Transverse colon (tissue), 4 donors: ENCODE data around the gene SLC25A13.

Source experiments
- EP300 ChIP-seq: sonication (generic); formaldehyde crosslinking; IDR thresholded peaks from one replicate; pipeline ENCODE4 v1.6.1; 2017; ENCODE audit warnings: antibody characterized with exemption, low read depth
- POLR2A ChIP-seq: fragments of 450-650 bp; IDR thresholded peaks from one replicate; pipeline ENCODE4 v1.6.1; 2016; ENCODE audit warnings: antibody characterized with exemption, mild to moderate bottlenecking, moderate library complexity
- POLR2AphosphoS5 ChIP-seq, 3 donors: sonication (generic); formaldehyde crosslinking; IDR thresholded peaks; one replicate each; pipeline ENCODE4 v1.6.1; 2016; ENCODE audit warnings: antibody characterized with exemption in 3 of 3
- TF ChIP-seq, protein P1 (sequence below), 5 experiments: fragments of 200-600 bp in 3 of 5; fragments of 450-650 bp in 2 of 5; sonication (generic) in 3 of 5; IDR thresholded peaks; 1 replicate in 2 of 5; 2 replicates in 3 of 5; pipeline ENCODE4 v1.5.1; 2016 to 2017; ENCODE audit warnings: antibody characterized with exemption in 5 of 5, inconsistent platforms in 3 of 5, mild to moderate bottlenecking in 2 of 5, moderate library complexity in 1 of 5

- TF ChIP-seq, protein P1, sequence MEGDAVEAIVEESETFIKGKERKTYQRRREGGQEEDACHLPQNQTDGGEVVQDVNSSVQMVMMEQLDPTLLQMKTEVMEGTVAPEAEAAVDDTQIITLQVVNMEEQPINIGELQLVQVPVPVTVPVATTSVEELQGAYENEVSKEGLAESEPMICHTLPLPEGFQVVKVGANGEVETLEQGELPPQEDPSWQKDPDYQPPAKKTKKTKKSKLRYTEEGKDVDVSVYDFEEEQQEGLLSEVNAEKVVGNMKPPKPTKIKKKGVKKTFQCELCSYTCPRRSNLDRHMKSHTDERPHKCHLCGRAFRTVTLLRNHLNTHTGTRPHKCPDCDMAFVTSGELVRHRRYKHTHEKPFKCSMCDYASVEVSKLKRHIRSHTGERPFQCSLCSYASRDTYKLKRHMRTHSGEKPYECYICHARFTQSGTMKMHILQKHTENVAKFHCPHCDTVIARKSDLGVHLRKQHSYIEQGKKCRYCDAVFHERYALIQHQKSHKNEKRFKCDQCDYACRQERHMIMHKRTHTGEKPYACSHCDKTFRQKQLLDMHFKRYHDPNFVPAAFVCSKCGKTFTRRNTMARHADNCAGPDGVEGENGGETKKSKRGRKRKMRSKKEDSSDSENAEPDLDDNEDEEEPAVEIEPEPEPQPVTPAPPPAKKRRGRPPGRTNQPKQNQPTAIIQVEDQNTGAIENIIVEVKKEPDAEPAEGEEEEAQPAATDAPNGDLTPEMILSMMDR (IDR thresholded peaks at IDR 0.05): no peak
- no peak for TF ChIP-seq POLR2A
- no peak for TF ChIP-seq POLR2AphosphoS5 (IDR thresholded peaks at IDR 0.05)
- TF ChIP-seq EP300: no peak
Measured at GRCh38 chr7:96217147-96217546, 104.8 kb downstream of the SLC25A13 start.
